DMS79 treated with DMSO at 0.1 percent for 48 hours (cell line): ENCODE results near the gene ABHD16B.
"Not testable (repeated sequence)": the region's sequence is repeated elsewhere in the genome, so short reads cannot be mapped to it uniquely, and the experiment has no call there.

Experiments used
- DNase-seq: peaks from one replicate; lab custom pipeline; 2025; lab: John Stamatoyannopoulos, UW

The ABHD16B gene

DNA sequence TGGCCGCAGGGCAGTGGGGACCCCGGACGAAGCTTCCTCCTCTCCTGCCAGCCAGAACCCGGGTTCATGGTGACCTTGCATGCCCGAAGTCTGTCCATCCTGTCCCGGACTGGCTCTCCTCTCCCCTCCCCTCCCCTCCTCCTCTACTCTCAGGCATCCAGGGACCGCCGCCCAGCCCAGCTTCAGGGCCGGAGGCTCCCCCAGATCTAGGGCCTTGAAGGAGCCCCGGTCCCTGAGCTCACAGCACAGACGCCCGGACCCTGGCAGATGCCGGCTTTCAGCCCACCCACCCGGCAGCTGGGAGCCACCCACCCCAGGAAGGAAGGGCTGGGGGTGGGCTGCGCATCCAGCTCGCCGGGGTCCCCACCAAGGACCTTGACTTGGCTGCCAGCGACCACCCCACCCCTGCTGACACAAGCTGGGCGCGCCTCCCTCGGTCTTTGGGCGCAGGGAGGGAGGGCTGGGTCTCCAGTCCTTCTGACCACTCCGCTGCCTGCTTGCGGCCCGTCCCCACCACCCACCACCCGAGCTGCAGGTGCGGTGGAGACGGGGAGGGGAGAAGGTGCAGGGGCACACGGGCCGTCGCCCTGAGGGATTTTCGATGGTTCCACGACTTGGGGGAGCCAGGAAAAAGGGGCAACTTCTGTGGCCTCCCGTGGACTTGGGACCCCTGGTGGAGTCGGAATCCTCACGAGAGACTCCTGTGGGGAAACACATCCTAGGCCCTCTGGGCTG, 5.8 kb upstream of the ABHD16B start:
- DNase-seq = no peak

DNA sequence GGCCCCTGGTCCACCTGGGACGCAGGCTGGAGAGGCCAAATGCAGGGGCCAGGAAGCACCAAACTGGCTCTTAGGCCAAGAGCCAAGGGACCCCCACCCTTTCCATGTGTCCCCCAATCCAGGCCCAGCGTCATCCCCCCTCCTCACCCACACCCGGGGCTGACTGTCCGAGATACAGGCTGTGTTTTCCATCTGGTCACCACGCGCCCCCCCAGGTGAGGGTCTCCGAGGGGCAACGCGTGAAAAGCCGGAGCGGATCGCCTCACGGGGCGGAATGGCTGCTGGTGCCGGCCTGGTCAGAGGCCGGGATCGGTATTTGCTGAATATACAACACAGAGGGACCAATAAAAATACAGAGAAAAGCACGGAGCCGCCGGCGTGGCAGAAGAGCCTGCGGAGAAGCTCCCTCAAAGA, 5.2 kb upstream of the ABHD16B start:
- DNase-seq = no peak

DNA sequence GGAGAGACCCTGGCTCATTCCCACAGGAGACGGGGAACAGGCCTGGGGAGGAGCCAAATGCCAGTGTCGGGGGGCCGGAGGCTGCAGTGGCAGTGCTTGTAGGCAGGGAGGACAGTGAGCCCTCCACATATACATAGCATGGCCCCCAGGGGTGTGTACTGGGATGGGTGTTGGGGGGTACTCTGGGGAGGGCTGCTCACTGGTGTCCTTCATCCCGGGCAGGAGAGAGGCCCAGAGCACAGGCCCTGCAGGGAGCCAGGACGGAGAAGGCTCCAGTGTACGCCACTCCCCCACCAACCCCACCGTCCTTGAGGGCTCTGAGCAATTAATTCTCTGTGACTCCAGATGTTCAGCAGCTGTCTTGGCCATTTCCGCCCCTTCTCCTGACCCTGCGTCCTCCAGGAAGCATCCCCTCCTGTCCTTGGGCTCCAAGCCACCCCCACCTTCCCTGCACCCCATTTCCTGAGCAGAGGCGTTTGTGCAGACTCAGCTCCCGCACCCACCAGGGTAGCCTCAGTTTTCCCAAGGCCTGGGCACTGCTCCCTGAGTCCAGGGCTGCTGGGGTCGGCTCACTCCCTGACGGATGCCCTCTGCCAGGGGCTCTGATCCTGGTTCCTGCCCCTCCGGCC, 3.4 kb upstream of the ABHD16B start:
- DNase-seq = no peak

DNA sequence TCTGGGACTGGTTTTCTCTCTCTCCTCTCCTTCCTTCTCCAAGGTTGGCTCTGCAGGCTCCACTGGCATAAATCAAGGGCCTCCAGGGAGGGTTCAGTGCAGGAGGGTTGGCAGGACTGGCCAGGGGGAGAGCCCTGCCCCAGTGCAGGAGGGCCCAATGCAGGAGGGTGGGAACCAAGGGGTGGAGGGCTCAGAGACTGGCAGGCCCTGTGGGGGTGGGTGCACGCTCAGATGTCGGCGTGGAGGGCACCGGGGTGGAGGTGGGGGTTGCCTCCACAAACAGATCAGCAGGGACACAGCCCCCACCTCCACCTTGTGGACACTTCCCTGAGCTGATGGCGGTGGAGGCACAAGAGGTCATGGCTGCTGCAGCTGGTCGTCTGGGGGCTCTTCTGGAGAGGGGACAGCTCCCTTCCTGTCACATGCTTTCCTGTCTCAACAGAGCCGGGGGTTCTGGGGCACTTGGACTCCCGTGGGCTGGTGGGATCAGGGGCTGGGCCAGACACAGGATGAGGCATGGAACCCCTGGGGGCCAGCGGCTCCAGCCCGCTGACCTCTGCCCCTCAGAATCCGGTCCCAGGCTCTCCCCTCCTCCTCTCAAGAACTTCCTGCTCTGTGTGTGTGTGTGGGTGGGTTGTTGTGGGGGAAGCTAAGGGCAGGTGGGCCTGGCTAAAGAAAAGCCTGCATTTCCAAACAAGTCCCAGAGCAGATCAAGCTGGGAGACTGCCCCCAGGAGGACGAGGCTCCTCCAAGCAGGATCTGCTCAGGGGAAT, 2.7 kb upstream of the ABHD16B start:
- no peak for DNase-seq

DNA sequence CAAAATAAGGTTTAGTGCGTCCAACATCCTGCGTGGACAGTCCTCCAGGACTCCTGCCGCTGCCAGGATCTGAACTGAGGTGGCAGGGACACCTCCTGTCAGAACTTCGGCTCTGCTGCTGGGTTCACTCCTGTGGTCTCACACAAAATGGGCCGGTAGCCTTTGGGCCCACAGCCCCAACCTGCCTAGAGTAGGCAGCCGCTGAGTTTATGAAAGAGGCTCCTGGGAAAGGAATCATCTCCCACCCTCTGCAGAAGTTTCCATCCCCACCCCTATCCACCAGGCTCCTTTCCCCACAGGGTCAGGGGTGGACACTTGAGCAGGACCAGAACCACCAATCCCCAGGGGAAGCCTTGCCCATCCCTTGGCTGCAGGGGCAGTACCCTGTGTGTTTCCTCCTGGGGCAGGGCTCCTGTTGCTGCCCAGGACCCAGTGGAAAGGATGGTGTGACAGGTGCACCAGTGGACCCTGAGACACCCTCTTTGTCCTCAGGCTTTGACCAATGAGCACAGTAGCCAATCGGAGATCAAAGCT, 2.1 kb upstream of the ABHD16B start:
- DNase-seq = no peak

DNA sequence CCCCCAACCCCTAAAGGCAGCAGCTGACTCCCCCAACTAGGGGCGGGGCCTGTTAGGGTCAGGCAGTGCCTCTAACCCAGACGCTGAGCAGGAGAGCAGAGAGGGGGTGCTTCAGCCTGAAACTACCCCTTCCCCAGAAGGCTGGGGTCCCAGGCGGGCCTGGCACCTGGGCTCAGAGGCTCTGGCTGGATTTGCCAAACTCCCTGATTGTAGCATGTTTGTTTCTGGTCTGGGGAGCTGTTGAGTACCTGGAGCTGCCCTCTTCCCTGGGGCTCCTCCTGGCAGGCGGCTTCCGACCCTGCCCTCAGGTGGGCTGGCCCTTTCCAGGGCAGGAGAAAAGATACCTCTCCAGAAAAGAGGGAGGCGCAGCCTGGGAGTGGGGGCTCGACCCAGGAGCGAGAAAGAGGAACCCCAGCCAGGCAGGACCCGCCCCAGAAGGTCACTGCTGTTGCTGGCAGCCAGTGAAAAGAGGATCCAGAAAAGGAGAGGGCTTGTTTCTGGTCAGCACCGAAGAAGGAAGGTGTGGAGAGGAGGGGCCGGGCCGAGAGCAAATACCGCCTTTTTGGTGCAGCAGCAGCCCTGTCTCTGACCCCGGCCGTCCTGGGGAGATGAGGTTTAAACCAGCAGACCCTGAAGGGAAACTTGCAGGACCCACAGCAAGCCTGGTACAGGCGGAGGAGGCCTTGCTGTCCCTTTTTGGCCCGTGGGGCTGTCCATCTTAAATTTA, 810 bp upstream of the ABHD16B start:
- DNase-seq = no peak

DNA sequence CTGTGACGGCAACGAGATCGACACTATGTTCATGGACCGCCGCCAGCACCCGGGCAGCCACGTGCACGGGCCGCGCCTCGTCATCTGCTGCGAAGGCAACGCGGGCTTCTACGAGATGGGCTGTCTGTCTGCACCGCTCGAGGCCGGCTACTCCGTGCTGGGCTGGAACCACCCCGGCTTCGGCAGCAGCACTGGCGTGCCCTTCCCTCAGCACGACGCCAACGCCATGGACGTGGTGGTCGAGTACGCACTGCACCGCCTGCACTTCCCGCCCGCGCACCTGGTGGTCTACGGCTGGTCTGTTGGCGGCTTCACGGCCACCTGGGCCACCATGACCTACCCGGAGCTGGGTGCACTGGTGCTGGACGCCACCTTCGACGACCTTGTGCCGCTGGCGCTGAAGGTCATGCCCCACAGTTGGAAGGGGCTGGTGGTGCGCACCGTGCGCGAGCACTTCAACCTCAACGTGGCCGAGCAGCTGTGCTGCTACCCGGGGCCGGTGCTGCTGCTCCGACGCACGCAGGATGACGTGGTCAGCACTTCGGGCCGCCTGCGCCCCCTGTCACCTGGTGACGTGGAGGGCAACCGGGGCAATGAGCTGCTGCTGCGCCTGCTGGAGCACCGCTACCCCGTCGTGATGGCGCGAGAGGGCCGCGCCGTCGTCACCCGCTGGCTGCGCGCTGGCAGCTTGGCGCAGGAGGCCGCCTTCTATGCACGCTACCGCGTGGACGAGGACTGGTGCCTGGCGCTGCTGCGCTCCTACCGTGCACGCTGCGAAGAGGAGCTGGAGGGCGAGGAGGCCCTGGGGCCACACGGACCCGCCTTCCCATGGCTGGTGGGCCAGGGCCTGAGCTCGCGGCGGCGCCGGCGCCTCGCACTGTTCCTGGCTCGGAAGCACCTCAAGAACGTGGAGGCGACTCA, 943 bp downstream of the ABHD16B start:
- no peak for DNase-seq

DNA sequence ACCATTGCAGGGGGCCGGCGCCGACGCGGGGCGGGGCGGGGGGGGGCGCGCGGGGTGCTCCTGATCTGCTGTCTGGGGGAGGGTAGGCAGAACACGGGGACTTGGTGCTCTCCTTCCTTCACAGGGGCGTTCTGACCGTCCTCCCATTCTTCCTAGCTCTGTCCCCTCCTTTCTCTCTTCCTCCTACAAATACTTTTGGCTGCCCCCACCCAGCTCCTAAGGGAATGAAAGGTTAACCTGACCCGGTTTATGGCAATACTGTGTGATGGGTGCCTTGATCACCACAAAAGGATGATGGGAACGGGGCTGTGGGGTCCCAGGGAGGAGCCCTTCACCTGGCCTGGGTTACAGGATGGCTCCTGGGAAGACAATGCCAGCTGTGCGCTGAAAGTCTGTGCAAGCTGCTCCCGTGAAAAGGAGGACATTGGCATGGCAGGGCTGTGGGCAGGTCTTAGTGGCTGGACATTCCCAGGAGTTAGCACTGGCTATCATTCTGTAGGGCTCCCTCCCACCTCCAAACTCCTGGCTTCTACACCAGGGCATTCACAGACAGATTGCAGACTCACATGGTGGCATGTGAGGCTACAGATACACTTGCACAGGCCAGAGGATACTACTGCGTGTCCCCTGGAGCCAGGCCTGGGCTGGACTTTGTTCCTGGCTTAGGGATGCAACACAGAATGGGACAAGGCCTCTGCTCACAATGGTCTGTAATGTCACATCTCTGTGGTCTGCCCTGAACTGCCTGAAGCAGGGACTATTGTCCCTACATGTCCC, 1.9 kb downstream of the ABHD16B start:
- DNase-seq = no peak

DNA sequence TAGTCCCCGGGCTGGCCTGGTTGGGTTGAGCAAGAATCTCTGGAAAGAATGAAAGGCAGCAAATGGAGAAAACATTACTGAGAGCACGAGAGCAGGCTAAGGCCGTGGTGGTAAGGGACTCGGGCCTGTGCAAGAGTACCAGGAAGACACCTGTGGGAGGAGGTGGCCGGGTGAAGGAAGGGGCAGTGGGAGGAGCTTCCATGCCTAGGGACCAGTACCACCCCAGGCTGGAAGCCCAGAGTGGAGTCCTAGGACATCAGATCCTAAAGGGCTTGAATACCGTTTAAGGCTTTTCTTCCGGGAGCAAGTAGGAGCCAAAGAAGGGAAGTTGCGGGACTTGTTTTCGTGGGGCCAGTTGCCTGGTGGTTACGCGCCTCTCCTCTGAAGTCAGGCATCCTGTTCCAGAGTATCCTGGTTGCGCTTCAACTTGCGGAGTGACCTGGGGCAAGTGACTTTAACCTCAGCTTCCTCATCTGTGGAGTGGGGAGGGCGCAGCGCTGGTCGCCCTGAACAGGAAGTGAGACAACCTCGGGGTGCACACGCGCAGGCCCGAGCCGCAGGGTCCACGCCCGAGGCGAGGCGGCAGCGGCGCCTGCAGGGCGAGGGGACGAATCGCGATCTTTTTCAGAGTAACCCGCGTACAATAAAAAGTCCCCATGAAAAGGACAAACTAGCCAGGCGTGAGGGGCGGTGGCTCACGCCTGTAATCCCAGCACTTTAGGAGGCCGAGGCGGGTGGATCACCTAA, 2.7 kb downstream of the ABHD16B start:
- DNase-seq = peak; percentile 83

DNA sequence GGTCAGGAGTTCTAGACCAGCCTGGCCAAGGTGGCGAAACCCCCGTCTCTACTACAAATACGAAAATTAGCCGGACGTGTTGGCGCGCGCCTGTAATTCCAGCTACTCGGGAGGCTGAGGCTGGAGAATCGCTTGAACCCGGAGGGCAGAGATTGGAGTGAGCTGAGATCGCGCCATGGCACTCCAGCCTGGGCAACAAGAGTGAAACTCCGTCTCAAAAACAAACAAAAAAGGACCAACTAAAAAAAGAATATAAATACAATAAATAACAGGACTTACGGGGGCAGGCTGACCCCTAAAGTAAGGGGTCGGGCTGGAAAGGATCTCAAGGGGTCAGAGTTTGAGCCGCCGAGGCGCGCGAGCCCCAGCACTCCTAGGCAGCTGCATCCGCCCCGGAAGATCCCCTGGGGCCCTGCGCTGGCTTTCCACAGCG, 3.3 kb downstream of the ABHD16B start:
- no peak for DNase-seq

DNA sequence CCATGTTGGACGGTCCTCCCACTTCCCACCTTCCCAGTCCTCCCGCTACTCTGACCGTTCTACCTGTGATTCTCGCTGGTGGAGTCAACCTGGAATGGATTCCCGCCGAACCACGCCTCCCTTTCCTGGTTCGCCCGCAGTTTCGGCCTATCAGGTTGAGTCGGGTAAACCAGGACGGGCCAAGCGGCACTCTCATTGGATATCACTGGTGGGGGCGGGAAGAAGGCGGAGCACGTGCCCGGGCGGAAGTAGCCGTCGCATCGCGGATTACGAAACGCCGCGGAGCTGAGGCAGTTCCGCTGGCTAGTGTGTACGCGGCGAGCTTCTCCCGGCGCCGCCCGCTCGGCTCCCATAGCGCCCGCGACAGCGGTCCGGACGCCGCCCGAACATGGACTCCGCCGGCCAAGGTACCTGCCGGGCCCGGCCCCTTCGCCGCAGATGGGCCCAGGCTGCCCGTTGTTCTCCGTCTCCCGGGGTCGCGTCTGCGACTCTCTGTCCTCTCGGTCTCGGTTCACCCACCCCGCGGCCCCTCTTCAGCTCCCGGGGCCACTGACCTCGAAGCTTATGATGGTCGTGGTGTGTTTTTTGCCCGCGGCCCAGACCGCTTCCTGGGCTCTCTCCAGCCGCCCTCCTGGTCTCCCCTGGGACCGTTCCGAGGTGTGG, 3.8 kb downstream of the ABHD16B start, which contains the start of gene TPD52L2:
TSS of gene TPD52L2 (plus strand) at position 293 of the 663 bp plus-strand sequence. CDS start at position 389, 96 bp downstream.
- DNase-seq = peak; percentile 99

DNA sequence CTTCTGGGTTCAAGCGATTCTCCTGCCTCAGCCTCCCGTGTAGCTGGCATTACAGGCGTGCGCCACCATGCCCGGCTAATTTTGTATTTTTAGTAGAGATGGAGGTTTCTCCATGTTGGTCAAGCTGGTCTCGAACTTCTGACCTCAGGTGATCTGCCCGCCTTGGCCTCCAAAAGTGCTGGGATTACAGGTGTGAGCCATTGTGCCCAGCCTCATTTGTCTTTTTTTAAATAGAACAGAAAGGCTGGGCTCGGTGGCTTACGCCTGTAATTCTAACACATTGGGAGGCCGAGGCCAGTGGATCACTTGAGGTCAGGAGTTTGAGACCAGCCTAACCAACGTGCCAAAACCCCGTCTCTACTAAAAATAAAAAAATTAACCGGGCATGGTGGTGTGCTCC, 5.7 kb downstream of the ABHD16B start:
- not testable (repeated sequence) for DNase-seq

DNA sequence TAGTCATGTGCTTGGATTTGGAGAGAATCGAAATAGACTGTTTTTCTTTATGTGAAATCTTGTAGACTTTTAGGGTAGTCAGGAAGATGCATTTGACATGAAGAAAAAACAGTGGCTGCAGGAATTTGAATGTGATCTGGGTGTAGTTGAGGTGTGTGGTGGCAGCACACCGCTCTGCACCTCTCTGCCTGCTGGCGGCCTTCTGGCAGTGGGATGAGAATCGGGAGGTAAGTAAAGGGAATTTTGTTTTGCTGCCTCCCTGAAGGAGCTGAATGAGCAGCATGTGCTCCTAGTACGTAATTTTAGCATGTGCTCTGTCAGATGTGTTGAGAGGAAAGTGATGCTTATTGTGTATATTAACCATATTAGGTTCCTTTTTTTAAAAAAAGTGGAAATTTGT, 7.0 kb downstream of the ABHD16B start:
- no peak for DNase-seq

DNA sequence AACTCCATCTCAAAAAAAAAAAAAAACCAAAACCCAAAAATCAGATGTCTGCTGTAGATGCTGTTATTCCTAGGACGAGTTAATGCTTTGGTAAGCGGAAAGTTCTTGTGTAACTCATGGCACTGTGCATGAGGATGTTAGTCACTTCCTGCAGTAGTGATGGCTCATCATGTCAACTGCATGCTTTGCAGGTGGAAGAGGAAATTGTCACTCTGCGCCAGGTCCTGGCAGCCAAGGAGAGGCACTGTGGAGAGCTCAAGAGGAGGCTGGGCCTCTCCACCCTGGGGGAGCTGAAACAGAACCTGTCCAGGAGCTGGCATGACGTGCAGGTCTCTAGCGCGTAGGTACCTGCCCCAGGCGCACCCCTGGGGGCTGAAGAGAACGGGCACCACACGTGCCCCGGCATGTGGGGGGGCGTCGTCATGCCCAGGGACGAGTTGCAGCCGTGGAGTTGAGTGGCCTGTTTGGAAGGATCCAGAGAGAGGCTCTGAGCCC, 12.2 kb downstream of the ABHD16B start:
- no peak for DNase-seq

DNA sequence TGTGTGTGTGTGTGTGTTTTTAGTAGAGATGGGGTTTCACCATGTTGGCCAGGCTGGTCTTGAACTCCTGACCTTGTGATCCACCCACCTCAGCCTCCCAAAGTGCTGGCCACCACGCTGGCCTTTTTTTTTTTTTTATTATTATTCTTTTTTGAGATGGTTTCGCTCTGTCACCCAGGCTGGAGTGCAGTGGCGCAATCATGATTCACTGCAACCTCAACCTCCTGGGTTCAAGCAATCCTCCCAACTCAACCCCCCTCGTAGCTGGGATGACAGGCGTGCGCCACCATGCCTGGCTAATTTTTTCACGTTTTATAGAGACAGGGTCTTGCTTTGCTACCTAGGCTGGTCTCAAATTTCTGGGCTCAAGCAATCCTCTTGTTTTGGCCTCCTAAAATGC, 12.9 kb downstream of the ABHD16B start:
- DNase-seq = not testable (repeated sequence)

DNA sequence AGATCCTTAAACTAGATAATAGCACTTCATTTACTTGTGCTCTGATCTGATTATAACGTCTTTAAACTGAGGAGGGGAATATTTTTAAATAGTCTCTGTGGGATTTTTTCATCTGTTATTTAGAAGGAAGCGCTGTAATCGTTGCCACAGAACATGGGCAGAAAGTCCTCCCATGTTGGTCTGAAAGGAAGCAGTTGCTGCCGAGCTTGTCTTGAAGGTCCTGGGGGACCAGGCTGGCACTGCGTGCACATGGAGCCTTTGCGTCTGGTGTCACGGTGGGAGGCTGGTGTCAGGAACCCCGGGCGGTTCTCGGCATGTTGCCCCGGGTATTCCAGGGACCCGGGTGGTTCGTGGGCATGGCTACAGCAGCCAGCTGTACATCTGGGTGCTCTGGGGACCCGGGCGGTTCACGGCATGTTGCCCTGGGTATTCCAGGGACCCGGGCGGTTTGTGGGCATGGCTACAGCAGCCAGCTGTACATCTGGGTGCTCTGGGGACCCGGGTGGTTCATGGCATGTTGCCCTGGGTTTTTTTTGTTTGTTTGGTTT, 15.3 kb downstream of the ABHD16B start:
- no peak for DNase-seq

DNA sequence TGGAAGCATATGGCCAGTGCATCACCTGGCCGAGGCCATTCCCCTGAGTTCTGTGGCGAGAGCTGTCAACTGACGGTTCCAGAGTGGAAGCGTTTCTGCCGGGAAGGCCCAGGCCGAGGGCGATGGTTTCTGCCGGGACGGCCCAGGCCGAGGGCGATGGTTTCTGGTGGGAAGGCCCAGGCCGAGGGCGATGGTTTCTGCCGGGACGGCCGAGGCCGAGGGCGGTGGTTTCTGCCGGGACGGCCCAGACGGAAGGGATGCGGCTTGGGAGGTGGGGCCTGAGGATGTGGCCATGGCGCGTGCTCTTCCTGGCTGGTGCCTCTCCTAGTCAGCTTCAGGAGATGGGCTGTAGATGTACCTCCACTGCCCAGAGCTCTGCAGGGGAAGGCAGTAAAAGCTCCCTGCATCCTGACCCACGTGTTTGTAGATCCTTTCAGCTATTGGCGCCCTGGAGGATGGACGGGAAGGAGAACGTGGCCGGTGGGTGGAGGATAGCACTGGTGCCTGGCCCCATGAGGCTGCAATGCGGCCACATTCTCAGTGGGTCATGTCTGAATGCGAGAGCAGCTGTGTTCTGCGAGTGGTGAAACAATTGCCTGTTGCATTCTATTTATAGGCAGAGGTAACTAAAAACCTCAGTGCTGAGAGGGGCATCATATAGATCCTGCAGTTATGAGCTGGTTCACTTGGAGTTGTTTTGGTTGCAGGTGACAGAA, 16.6 kb downstream of the ABHD16B start:
- no peak for DNase-seq
